Uterus (tissue), 4 donors: ENCODE results near the gene LGI2. TPM values are rescaled to one million over a fixed set of nuclear protein-coding genes. Genes with fewer than 3 reads are reported as not detected.
"Not testable (repeated sequence)": the region's sequence is repeated elsewhere in the genome, so short reads cannot be mapped to it uniquely, and the experiment has no call there.

Source experiments
- DNase-seq, 2 donors: peaks; one replicate each; pipeline ENCODE4 v3.0.0-alpha.2; 2019 to 2020
- H3K27ac ChIP-seq, 2 donors: fragments of 200-600 bp; sonication (generic); 1 replicate in 1 of 2; 2 replicates in 1 of 2; pipeline ENCODE4 v1.5.1; 2016 to 2018
- H3K27me3 ChIP-seq, 2 donors: fragments of 200-600 bp; sonication (generic); one replicate each; pipeline ENCODE4 v1.5.1; 2018 to 2019; ENCODE audit warnings: control low read depth in 1 of 2
- H3K36me3 ChIP-seq, 2 donors: fragments of 200-600 bp; sonication (generic); one replicate each; pipeline ENCODE4 v1.5.1; 2019; ENCODE audit warnings: control low read depth in 1 of 2
- H3K4me1 ChIP-seq, 2 donors: fragments of 200-600 bp; sonication (generic); one replicate each; pipeline ENCODE4 v1.5.1; 2018 to 2019; ENCODE audit warnings: control low read depth in 1 of 2
- H3K4me3 ChIP-seq, 2 donors: fragments of 200-600 bp; sonication (generic); 1 replicate in 1 of 2; 2 replicates in 1 of 2; pipeline ENCODE4 v1.5.1; 2018 to 2019; ENCODE audit warnings: mild to moderate bottlenecking in 1 of 2
- H3K9me3 ChIP-seq, 2 donors: fragments of 200-600 bp; sonication (generic); one replicate each; pipeline ENCODE4 v1.5.1; 2019; ENCODE audit warnings: control low read depth in 1 of 2
- CTCF ChIP-seq, 4 experiments: fragments of 200-600 bp in 2 of 4; fragments of 450-650 bp in 2 of 4; sonication (generic) in 2 of 4; IDR thresholded peaks; one replicate each; pipeline ENCODE4 v1.5.1; 2016 to 2019; ENCODE audit warnings: antibody characterized with exemption in 4 of 4, mild to moderate bottlenecking in 2 of 4, moderate library complexity in 1 of 4
- POLR2A ChIP-seq, 2 donors: fragments of 450-650 bp; IDR thresholded peaks; one replicate each; pipeline ENCODE4 v1.6.1; 2016; ENCODE audit warnings: antibody characterized with exemption in 2 of 2, mild to moderate bottlenecking in 1 of 2, moderate library complexity in 1 of 2
- intact Hi-C: fragments of 100-400 bp; cut with DNase I; formaldehyde crosslinking; loops from one replicate; pipeline ENCODE4 v1.15.1; 2023; ENCODE audit warnings: low total_unique reads
- total RNA-seq, 4 donors: library from RNA; depleted of rRNA in 3 of 4; stranded (reverse); fragments of >200 nt in 3 of 4; gene quantifications; one replicate each; pipeline versions ENCODE4 v1.1.0 to v1.2.4, GENCODE V29; 2014 to 2023
- donor health status: DM: yes; HTN: yes; CAD: no.

LGI2 gene
- total RNA-seq, 4 donors from 2014 or later = 2.3 to 23.7 (median 14.0) TPM

GRCh38 chr4:25020236-25020635 lies 10.5 kb downstream of the LGI2 start:
- Histone ChIP-seq H3K27ac (no peak overlapping the region), H3K9me3 (no peaks in the 10 kb centered on the region), H3K4me3 (no peak overlapping the region), H3K4me1 (peaks cover 0 to 6% of the 10 kb centered on the region in 2 donors), H3K36me3 (no peaks in the 10 kb centered on the region), H3K27me3 (no peaks in the 10 kb centered on the region)
- intact Hi-C loops = no loop called here
- no peak for TF ChIP-seq POLR2A (IDR thresholded peaks at IDR 0.05)
- no peak for TF ChIP-seq CTCF (IDR thresholded peaks at IDR 0.05)
- no peak for DNase-seq

GRCh38 chr4:25019501-25019900 lies 11.2 kb downstream of the LGI2 start:
- intact Hi-C loops = no loop called here
- H3K4me1 ChIP-seq = peaks cover 0 to 9% of the 10 kb centered on the region in 2 donors

GRCh38 chr4:25015012-25015411 lies 15.7 kb downstream of the LGI2 start:
- no peak for DNase-seq
- Histone ChIP-seq H3K36me3 (no peaks in the 10 kb centered on the region), H3K27ac (peak overlapping the region; percentile 77 to 87), H3K9me3 (no peaks in the 10 kb centered on the region), H3K27me3 (no peaks in the 10 kb centered on the region), H3K4me3 (no peak overlapping the region), H3K4me1 (peaks cover 0 to 9% of the 10 kb centered on the region in 2 donors)
- intact Hi-C loops = no loop called here
- no peak for TF ChIP-seq CTCF (IDR thresholded peaks at IDR 0.05)
- no peak for TF ChIP-seq POLR2A (IDR thresholded peaks at IDR 0.05)

More at GRCh38 chr4:25019501-25019900, 11.2 kb downstream of the LGI2 start:
- no peaks in the 10 kb centered on the region for H3K9me3 ChIP-seq
- no peak for DNase-seq
- no peak overlapping the region for H3K4me3 ChIP-seq
- H3K27ac ChIP-seq = no peak overlapping the region
- TF ChIP-seq CTCF (IDR thresholded peaks at IDR 0.05) (no peak), POLR2A (IDR thresholded peaks at IDR 0.05) (no peak)
- no peaks in the 10 kb centered on the region for H3K27me3 ChIP-seq
- H3K36me3 ChIP-seq = no peaks in the 10 kb centered on the region

GRCh38 chr4:25014662-25014983 lies 16.1 kb downstream of the LGI2 start:
- H3K4me1 ChIP-seq, DNase-seq, intact Hi-C loops, H3K36me3 ChIP-seq, H3K27me3 ChIP-seq, H3K4me3 ChIP-seq, H3K9me3 ChIP-seq: not testable (repeated sequence)
- H3K27ac ChIP-seq = peak overlapping the region; percentile 77 to 87

GRCh38 chr4:25013756-25014661 lies 16.7 kb downstream of the LGI2 start:
- no peaks in the 10 kb centered on the region for H3K9me3 ChIP-seq
- H3K27ac ChIP-seq = peak overlapping the region; percentile 77 to 87
- no peaks in the 10 kb centered on the region for H3K27me3 ChIP-seq
- H3K4me1 ChIP-seq = peaks cover 0 to 9% of the 10 kb centered on the region in 2 donors
- H3K4me3 ChIP-seq = no peak overlapping the region
- H3K36me3 ChIP-seq = no peaks in the 10 kb centered on the region
- TF ChIP-seq POLR2A (IDR thresholded peaks at IDR 0.05) = no peak
- TF ChIP-seq CTCF (IDR thresholded peaks at IDR 0.05) = no peak
- intact Hi-C loops = no loop called here
- peak; percentile 80 to 86 for DNase-seq
